Measurements from ENCODE around the gene ZNF709. TPM values are rescaled to one million over a fixed set of nuclear protein-coding genes. Genes with fewer than 3 reads are reported as not detected.

ZNF709 gene
- total RNA-seq, 1 experiment from 2014 or later: 10.1 TPM

GRCh38 chr19:12411893-12412292, 72.7 kb downstream of the ZNF709 start:
- Histone ChIP-seq H3K9ac (ENCODE audit: low read length) (no peak overlapping the region), H3K4me2 (ENCODE audit: low read depth, low read length, poor library complexity, severe bottlenecking) (no peak overlapping the region), H3K36me3 (ENCODE audit: insufficient read depth, low read length) (no peaks in the 10 kb centered on the region), H3K27ac (ENCODE audit: low read length) (no peak overlapping the region), H3K27me3 (ENCODE audit: low read length) (no peaks in the 10 kb centered on the region), H3K79me2 (ENCODE audit: low read length) (no peaks in the 10 kb centered on the region), H4K20me1 (ENCODE audit: insufficient read depth, low read depth, low read length) (no peaks in the 10 kb centered on the region), H3K9me3 (ENCODE audit: low read length) (peaks cover 4% of the 10 kb centered on the region), H2AFZ (ENCODE audit: low read length) (no peak overlapping the region), H3K4me1 (ENCODE audit: low read length) (no peaks in the 10 kb centered on the region), H3K9me2 (replicated peaks; ENCODE audit: insufficient read depth, low read length) (no peaks in the 10 kb centered on the region), H3K4me3 (ENCODE audit: low read length) (no peak overlapping the region)
- DNase-seq: no peak

Small RNAs within 50 kb of the gene (small RNA-seq; reads per million reads assigned to genes)
- gene MTCO1P27 (not detected), gene PPIAP20 (not detected)

Other genes with a start within 250 kb of the ZNF709 start
- gene ZNF44, start 189.9 kb downstream of the ZNF709 start, total RNA-seq (2014; rRNA removed; shearing (Covaris generic); ENCODE audit: low replicate concordance): 12.6 and 14.1 TPM in 2 replicates
- gene ZNF563, start 151.2 kb downstream of the ZNF709 start, total RNA-seq (2014; rRNA removed; shearing (Covaris generic); ENCODE audit: low replicate concordance): 4.7 and 6.2 TPM in 2 replicates
- gene ZNF442, start 119.1 kb downstream of the ZNF709 start, total RNA-seq (2014; rRNA removed; shearing (Covaris generic); ENCODE audit: low replicate concordance): 2.1 and 6.3 TPM in 2 replicates
- 5.1 TPM in 2 replicates for gene ZNF799, start 83.5 kb downstream of the ZNF709 start, total RNA-seq (2014; rRNA removed; shearing (Covaris generic); ENCODE audit: low replicate concordance)
- gene ZNF443, start 43.8 kb downstream of the ZNF709 start, total RNA-seq (2014; rRNA removed; shearing (Covaris generic); ENCODE audit: low replicate concordance): 2.3 and 4.0 TPM in 2 replicates
- 7.3 and 9.4 TPM in 2 replicates for gene ZNF564, start 66.7 kb upstream of the ZNF709 start, total RNA-seq (2014; rRNA removed; shearing (Covaris generic); ENCODE audit: low replicate concordance)
- gene ZNF490, start 126.0 kb upstream of the ZNF709 start, total RNA-seq (2014; rRNA removed; shearing (Covaris generic); ENCODE audit: low replicate concordance): 13.2 and 14.2 TPM in 2 replicates
- gene ZNF791, start 126.1 kb upstream of the ZNF709 start, total RNA-seq (2014; rRNA removed; shearing (Covaris generic); ENCODE audit: low replicate concordance): 14.4 and 21.4 TPM in 2 replicates
- 77.2 and 94.3 TPM in 2 replicates for gene MAN2B1, start 181.9 kb upstream of the ZNF709 start, total RNA-seq (2014; rRNA removed; shearing (Covaris generic); ENCODE audit: low replicate concordance)
- gene WDR83, start 182.0 kb upstream of the ZNF709 start, total RNA-seq (2014; rRNA removed; shearing (Covaris generic); ENCODE audit: low replicate concordance): 13.3 and 16.5 TPM in 2 replicates
- gene DHPS, start 197.1 kb upstream of the ZNF709 start, total RNA-seq (2014; rRNA removed; shearing (Covaris generic); ENCODE audit: low replicate concordance): 62.2 and 90.8 TPM in 2 replicates
- gene GNG14, start 203.2 kb upstream of the ZNF709 start, total RNA-seq (2014; rRNA removed; shearing (Covaris generic); ENCODE audit: low replicate concordance): not detected in 2 replicates
- 2.1 and 12.8 TPM in 2 replicates for gene FBXW9, start 211.8 kb upstream of the ZNF709 start, total RNA-seq (2014; rRNA removed; shearing (Covaris generic); ENCODE audit: low replicate concordance)
- 26.1 and 40.7 TPM in 2 replicates for gene TNPO2, start 239.1 kb upstream of the ZNF709 start, total RNA-seq (2014; rRNA removed; shearing (Covaris generic); ENCODE audit: low replicate concordance)
- gene TRIR, start 249.9 kb upstream of the ZNF709 start, total RNA-seq (2014; rRNA removed; shearing (Covaris generic); ENCODE audit: low replicate concordance): 147 and 332 TPM in 2 replicates